Epithelial cell of esophagus (primary cell): ENCODE measurements around the gene CHODL.

Experiments
- DNase-seq: peaks from one replicate; pipeline ENCODE4 v3.0.0; 2010; ENCODE audit warnings: low read depth
- H3K4me3 ChIP-seq: 2 replicates; pipeline ENCODE4 v1.5.1; 2011; ENCODE audit warnings: mild to moderate bottlenecking, low read length, control low read depth
- CTCF ChIP-seq: IDR thresholded peaks from 2 replicates; pipeline ENCODE4 v1.5.1; 2011; ENCODE audit warnings: low read depth, mild to moderate bottlenecking, low read length, control low read depth, inconsistent platforms; ENCODE audit not compliant: insufficient read depth; ENCODE audit errors: missing control alignments

Gene CHODL

DNA sequence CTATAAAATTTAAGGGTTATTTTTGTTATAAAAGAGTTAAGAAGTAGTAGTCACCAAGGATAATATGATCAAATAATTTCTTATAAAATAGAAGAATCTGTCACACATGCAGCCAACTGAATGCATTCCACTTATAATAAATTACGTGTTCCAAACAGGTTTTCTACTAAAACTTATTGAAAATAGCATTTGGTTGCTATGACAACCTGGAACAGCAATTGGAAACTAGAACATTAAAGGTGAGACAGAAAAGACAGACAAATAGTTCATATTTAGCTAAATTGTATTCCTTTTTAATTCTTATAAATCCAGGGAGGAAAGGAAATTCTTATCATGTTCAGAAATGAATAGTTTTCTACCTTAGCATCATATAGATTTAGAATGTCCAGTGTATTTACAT lies 9.1 kb upstream of the CHODL start:
- no peak for DNase-seq
- no peak for TF ChIP-seq CTCF
- no peak overlapping the region for H3K4me3 ChIP-seq

GRCh38 chr21:18245464-18245967 lies 883 bp downstream of the CHODL start:
- no peak overlapping the region for H3K4me3 ChIP-seq
- TF ChIP-seq CTCF, result no peak
- no peak for DNase-seq

GRCh38 chr21:18248171-18248570 lies 3.5 kb downstream of the CHODL start:
- DNase-seq, result no peak
- no peak overlapping the region for H3K4me3 ChIP-seq
- TF ChIP-seq CTCF, result no peak

DNA sequence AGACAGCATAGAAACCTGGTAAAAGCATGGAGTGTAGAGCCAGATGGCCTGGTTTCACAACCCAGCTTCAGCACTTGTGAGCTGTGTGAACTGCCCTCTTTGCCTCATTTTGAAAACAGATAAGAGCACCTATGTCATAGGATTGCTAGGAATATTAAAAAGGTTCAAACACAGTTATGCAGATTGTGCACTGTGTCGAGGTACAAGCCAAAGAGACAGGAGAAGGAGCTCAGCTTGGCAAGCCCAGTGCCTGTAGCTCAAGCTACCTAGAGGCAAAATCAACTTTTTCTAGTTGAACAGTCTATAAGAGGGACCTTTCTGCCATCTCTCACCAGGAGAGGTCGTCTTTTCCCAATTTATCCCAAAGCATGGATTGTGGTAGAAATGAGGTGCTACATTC lies 5.0 kb downstream of the CHODL start:
- no peak for DNase-seq
- no peak for TF ChIP-seq CTCF
- no peak overlapping the region for H3K4me3 ChIP-seq

GRCh38 chr21:18251065-18251464 lies 6.4 kb downstream of the CHODL start:
- H3K4me3 ChIP-seq, result no peak overlapping the region
- no peak for TF ChIP-seq CTCF
- no peak for DNase-seq

- no peak for TF ChIP-seq CTCF
- H3K4me3 ChIP-seq, result no peak overlapping the region
- no peak for DNase-seq
These were observed 7.6 kb downstream of the CHODL start for GRCh38 chr21:18252256-18252655.

DNA sequence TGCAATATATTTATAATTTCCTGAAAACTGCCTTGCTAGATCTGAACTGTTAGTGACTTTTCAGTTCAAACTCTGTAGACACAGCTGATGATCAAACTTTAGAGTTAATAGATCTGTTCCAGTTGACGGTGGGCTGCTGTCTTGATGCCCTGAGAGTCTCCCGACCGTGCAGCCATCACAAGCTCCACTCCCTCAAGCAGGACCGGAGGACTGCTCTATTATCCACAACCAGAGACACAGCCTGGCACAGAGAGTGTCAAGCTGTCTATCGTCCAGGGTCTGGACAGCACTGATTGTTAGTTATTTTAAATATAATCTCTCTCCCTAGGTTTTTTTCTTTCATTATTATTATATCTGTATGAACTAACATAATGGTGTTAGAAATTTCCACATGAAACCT lies 8.0 kb downstream of the CHODL start:
- no peak for DNase-seq
- no peak for TF ChIP-seq CTCF
- no peak overlapping the region for H3K4me3 ChIP-seq
